ENCODE measurements around the gene AKAP13.

Gene AKAP13

DNA sequence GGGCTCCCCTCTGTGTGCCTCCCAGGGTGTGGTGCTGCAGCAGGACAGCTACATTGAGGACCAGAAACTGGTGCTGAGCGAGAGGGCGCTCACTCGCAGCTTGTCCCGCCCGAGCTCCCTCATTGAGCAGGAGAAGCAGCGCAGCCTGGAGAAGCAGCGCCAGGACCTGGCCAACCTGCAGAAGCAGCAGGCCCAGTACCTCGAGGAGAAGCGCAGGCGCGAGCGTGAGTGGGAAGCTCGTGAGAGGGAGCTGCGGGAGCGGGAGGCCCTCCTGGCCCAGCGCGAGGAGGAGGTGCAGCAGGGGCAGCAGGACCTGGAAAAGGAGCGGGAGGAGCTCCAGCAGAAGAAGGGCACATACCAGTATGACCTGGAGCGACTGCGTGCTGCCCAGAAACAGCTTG lies 360.6 kb downstream of the AKAP13 start:
- no peak for DNase-seq (ENCODE audit: low read depth)

DNA sequence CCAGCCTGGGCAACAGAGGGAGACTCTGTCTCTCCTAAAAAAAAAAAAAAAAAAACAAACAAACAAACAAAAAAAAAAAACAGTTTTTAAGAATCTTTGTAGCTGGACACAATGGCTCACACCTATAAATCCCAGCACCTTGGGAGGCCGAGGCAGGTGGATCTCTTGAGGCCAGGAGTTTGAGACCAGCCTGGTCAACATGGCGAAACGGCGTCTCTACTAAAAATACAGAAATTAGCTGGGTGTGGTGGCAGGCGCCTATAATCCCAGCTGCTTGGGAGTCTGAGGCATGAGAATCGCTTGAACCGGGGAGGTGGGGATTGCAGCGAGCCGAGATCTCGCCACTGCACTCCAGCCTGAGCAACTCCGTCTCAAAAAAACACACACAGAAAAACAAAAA lies 361.3 kb downstream of the AKAP13 start:
- DNase-seq (ENCODE audit: low read depth) = no peak

DNA sequence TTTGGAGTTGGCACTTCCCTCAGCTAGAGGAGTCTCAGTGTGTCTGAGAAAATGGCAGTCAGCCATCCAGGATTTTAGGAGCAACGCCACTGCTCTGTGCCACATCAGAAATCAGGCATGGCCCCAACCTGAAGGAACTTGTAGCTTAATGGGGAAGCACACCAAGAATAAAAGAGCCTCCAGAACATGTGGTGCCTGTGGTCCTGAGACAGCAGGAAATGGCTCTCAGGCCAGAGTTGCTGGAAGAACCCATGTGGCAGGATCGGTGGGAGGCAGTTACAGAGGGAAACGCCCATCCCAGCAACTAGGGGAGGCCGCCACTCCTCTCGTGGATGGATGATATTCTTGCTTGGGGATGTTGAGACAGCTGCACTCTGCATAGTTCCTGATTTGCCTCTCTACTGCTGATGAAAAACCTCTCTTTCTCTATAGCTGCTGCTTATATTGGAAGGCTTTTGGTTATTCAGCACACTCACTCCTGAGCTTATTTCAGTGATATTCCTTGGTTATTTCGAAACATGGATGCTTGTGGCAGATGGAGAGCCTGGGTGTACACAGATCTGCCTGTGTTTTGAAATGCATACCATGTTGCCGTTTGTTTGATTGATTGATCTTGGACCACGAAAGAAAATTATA lies 361.9 kb downstream of the AKAP13 start:
- DNase-seq (ENCODE audit: low read depth) = peak; percentile 76

- no peak for DNase-seq (ENCODE audit: low read depth)
Observed at GRCh38 chr15:85743392-85744055, 363.1 kb downstream of the AKAP13 start.

- DNase-seq (ENCODE audit: low read depth) = no peak
Observed at GRCh38 chr15:85744579-85744978, 364.2 kb downstream of the AKAP13 start.

DNA sequence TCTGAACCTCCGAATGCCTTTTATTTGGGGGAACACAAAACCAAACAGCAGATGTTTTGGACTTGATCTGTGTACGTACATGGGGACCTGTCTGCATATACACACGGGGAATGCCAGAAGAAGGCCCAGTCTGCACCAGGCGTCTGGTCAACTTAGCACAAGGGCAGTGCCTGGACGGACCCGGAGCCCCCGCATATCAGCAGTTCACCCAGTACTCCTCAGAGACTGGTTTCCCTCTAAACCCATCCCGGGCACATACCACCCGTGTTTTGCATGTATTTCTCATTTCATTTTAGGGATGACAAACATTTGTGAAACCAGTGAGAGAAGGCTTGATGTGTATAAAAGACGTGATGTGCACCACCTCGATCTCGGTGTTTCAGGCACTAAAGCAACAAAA lies 364.6 kb downstream of the AKAP13 start:
- DNase-seq (ENCODE audit: low read depth) = no peak

DNA sequence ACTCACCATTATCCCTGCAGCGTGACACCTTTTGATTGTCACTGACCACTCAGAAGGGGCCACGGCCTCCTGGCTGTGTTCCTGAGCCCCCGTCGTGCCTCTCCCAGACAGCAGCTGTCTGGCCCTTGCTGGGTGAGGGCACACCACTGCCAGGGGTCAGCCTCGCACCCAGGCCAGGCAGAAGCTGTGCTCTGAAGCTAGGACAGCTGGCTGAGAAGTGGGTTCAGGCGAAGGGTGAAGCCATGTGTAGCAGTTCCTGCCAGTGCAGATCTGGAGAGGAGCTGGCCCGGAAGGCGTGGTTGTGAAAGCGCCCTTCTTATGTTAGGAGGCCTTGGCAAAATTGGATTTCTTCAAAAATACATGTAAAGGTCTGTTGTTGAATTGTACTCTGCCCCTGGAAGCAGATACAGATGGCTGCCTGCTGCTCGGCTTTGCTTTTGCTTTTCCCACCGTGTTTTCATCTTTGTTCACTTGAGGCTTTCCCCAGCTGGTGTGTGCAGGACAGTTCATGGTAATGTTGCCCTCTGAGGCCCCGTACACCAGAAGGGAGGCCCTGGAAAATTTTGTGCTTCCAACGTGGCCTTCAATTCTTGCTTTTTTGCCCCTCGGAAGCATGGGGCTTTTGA lies 365.2 kb downstream of the AKAP13 start:
- no peak for DNase-seq (ENCODE audit: low read depth)

DNA sequence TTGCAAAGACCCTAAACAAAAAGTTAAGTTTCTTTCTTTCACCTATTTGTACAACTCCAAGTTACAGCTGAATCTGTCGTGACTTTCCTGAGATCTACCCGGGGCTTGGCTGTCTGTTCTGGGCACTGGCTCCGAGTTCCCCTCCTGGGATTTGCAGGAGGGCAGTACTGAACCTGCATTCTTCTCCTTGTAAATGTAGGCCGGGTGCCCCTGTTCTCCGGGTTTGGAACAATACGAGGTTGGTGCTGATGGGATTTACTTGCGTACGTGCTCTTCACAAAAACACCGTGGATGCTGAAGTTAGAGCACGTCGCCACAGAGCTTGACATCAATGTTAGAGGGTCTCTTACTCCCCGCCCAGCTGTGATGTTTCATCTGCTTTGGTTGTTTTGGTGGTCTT lies 366.2 kb downstream of the AKAP13 start:
- no peak for DNase-seq (ENCODE audit: low read depth)

DNA sequence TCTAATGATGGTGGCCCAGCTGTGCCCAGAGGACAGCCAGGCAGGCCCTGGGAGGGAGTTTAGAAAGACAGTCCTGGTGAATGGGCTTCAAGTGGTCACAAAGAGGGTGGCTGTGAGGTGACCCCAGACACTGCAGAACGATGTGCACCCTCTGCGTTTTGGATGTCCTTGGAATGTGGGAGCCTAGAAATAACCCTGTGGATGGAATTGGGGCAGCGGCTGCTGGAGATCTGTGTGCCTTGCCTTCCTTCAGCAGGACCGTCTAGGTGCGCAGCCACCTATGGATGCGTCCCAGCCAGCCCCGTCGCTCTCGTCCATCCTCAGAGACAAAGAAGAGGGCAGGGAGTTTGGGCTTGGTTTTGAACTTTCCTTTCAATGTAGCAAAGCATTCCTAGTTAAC lies 367.8 kb downstream of the AKAP13 start:
- no peak for DNase-seq (ENCODE audit: low read depth)

DNA sequence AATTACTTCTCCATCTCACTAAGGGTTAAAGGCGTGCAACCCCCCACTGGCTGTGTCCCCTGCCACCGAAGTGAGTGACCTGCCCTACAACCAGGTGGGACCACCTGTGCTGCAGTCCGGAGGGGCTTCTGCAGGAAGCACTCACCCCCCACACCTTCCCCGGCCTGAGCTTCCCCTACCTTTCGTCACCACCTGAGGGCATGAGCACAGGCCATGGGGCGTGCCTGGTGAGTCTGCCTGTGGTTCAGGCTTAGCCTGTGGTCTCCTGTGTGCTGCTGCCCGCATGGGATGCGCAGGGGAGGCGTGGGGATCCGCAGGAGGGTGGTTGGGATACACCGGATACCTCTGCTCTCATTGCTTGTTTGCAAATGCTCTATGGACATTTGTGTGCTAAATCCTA lies 368.3 kb downstream of the AKAP13 start:
- no peak for DNase-seq (ENCODE audit: low read depth)

DNA sequence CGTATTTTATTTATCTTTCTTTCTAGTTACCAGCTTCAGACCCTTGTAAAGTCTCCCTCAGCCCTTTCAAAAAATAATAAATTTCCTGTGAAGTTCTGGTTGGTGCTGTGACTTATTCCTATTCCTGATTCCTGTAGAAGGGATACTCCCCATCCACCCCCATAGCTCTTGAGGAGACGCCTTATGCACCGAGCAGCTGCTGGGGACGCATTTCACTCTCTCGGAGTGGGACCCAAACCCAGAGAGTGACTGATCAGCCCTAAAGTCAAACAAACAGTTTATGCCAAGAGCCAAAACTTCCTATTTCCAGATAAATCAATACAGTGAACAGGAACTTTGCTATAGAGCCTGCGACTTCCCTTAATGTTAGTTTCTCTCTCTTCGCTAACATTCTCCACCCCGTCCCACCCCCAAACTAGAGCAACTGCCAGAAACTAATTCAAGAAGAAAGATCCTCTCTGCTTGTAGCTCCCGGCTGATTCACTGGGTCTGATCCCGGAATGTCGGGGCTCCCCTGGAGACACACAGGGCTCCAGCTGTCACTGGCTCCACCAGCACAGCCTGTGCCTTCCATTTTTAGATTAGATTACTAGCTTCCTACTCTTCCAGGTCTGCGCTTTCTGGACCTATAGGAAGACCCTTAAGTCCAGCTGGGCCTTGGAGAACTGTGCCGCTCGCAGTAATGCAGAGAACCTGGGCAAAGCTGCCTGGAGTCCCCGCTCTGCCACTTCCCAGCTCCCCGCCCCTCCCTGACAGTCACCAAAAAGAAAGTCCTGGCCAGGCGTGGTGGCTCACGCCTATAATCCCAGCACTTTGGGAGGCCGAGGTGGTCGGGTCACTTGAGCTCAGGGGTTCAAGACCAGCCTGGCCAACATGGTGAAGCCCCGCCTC lies 369.1 kb downstream of the AKAP13 start:
- DNase-seq (ENCODE audit: low read depth) = peak; percentile 54

- peak; percentile 60 for DNase-seq (ENCODE audit: low read depth)
Observed at GRCh38 chr15:85750319-85751290, 370.2 kb downstream of the AKAP13 start.

DNA sequence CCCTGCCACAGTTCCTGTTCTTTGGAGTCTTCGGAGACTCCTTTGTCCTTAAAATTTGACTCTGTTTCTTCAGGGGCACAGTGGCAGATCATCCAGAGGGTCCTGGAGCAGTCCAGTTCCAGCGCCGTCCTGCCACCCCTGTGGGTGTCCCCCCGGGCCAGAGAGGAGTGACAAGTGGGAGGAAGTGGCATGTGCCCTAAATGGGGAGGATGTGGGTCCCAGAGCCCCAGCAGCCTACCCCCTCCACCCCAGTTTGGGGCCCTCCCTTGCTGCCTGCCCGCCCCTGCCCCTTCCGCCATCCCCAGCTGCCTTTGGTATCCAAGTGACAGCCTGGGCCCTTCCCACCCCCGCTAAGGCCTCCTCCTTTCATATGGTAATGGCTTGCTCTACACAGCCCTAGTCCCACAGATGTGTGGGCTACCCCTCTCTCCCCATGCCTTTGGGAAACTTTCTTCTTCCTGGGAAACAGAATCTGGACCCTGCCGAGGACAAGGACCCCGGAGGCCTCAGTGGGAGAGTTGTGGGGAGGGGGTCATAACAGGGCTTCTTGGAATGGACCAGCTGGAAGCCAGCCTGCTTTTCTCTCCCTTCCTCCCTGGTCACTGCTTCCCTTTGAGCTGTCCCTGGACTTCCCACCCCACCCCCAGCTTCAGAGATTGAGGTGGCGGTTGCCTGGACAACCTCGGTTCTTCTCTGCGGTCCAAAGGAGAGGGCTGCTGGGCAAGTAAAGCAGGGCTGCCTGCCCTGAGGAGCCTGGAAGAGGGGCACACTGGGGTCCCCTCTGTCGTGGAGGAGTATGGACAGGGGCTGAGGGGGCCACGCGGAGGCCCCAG lies 371.1 kb downstream of the AKAP13 start:
- DNase-seq (ENCODE audit: low read depth) = no peak

- DNase-seq (ENCODE audit: low read depth) = no peak
Observed at GRCh38 chr15:85752124-85752475, 371.7 kb downstream of the AKAP13 start.

DNA sequence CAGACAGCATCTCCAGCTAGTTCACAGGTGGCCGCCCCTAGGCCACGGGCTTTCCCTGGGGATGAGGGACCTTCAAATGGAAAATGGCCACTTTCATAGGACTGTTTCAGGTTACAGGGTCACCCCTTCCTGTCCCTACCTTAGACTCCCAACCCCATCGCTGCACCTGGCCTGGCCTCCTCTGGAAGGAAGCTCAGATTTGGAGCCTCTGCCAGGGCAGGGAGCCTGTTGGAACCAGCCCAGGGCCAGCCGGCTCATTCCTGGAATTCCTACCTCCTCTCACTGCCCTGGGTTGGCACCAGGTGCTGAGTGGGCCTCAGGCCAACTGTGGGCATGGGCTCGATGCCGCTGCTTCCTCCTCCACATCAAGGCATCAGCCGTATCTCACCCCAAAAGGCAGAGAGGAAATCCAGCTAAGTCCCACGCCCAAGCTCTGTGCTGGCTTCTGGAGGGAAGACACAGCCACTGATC lies 372.1 kb downstream of the AKAP13 start:
- no peak for DNase-seq (ENCODE audit: low read depth)

- no peak for DNase-seq (ENCODE audit: low read depth)
Observed at GRCh38 chr15:85753261-85753660, 372.9 kb downstream of the AKAP13 start.

GRCh38 chr15:85753791-85754452 lies 373.5 kb downstream of the AKAP13 start:
- no peak for DNase-seq (ENCODE audit: low read depth)

DNA sequence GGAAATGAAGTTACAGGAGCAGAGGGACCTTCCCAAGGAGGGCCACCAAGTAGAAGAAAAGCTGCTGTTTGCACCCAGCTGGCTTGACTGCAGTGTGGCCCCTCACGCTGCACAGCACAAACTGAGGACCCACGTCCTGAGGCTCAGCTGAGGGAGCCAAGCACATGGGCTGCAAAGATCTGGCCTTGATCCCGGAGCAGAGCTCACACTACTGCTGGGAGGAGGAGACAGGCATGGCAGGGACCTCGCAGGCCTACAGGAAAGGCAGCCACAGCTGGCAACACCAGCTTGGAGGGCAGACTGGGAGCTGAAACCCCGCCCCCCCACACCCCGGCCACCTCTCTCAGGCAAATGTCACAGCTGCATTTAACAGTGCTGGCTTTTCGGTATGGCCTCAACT lies 374.6 kb downstream of the AKAP13 start:
- peak; percentile 42 for DNase-seq (ENCODE audit: low read depth)

DNA sequence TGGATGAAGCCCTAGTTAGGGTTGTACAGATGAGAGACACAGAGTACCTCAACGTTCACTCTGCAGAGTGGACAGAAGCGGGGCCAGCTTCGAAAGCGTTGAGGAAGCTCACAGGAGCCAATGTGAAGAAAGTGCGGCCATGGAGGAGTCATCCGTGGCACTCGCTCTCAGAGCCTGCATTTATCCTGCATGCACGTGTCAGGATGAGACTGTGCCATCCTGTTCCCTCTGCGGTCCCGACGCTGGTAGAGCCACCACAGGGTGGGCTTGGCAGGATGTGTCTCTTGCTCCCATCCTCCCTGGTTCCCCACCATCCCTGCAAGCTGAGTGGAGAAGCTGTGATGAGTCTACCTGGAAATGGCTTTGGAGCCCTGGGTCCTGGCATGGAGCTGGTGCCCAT lies 375.1 kb downstream of the AKAP13 start:
- no peak for DNase-seq (ENCODE audit: low read depth)

DNA sequence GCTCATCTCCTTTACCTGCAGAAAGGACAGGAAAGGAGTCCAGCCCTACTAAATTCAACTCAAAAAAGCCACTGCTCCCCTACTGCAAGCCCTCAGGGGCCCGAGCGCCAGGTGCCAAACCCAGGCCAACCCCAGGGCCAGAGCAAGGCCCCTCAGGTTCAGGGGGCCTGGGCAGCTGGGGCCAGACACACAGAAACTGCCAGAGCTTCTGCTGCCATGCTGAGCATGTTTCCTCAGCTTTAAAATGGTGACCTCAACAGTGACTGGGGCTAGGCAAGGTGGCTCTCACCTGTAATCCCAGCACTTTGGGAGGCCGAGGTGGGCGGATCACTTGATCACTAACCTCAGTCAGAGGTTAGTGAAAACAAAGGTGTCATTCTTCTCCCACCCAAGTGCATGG lies 375.5 kb downstream of the AKAP13 start:
- DNase-seq (ENCODE audit: low read depth) = no peak
